Measurements from ENCODE around the gene KCNMA1.

- TF ChIP-seq EZH2 (IDR thresholded peaks at IDR 0.05; ENCODE audit: low read depth) = no peak
- TF ChIP-seq, protein P1, sequence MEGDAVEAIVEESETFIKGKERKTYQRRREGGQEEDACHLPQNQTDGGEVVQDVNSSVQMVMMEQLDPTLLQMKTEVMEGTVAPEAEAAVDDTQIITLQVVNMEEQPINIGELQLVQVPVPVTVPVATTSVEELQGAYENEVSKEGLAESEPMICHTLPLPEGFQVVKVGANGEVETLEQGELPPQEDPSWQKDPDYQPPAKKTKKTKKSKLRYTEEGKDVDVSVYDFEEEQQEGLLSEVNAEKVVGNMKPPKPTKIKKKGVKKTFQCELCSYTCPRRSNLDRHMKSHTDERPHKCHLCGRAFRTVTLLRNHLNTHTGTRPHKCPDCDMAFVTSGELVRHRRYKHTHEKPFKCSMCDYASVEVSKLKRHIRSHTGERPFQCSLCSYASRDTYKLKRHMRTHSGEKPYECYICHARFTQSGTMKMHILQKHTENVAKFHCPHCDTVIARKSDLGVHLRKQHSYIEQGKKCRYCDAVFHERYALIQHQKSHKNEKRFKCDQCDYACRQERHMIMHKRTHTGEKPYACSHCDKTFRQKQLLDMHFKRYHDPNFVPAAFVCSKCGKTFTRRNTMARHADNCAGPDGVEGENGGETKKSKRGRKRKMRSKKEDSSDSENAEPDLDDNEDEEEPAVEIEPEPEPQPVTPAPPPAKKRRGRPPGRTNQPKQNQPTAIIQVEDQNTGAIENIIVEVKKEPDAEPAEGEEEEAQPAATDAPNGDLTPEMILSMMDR (conservative IDR thresholded peaks at IDR 0.05) = no peak
Measured at GRCh38 chr10:77553966-77554365, 83.6 kb downstream of the KCNMA1 start.

Measured in PC-9 (cell line).